ENCODE results near the gene NLGN3.

Gene NLGN3

DNA sequence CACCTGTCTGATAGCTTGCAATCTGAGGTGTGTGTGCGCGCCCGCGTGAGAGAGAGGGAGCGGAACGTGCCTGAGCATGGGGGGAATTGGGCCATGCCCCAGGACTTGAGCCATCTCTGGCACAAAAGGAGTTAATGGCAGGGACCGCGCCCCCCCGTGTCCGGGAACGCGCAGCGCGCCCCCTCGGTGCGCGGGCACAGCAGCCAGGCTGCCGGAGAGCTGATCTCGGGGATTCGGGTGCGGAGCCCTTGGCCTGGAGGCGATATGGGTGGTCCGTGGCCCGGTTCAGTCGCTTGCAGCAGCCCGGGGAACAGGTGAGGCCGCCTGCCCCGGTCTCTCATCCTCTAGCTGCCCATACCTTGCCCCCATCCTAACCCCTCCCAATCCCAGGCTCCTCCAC, at the start of gene NLGN3:
Gene NLGN3, plus strand, starts transcription at position 191 of the 400 bp plus-strand sequence. CDS start 2,909 bp downstream, outside the sequence.
- DNase-seq, result no peak

DNA sequence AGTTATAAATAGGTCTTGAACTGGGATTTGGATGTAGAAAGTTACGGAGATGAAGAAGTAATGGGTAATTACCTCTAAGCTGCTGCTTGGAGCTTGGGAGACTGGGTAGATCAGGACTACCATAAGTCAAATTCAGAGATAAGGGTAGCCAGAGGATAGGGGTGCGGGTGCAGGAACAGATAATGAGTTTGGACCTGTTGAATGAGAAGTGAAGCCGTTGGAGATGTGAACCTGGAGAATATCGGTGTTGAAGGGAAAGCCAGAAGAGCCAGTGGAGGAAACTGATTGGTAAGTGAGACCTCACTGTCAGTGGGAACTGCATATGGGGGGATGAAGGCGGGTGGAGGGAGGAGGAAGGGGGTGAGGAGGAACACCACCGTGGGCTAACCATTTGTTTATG, 49.6 kb upstream of the NLGN3 start:
- no peak for DNase-seq

DNA sequence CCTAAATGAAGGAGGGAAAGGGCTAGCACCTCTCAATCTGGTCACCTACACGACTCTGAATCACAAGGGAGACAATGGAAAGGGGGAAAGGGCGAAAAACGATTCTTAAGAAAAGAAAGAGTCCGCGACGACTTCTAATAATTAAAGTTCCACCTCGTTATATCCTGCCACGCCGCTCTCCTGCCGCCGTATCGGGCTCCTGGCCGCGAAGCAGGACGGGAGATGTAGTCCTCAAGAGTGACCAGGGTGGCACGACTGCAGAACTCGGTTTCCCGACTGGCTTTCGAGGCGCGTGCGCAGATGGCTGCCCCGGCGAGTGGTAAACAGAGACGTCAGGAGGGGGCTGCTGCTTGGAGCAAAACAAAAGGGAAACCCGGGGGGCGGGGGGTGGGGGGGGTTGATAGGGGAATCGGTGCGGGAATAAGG, 49.1 kb upstream of the NLGN3 start, which contains the start of gene FOXO4:
Gene FOXO4, plus strand, starts transcription at position 297 of the 426 bp plus-strand sequence. CDS start 678 bp downstream, outside the sequence.
- DNase-seq, result peak; percentile 73

DNA sequence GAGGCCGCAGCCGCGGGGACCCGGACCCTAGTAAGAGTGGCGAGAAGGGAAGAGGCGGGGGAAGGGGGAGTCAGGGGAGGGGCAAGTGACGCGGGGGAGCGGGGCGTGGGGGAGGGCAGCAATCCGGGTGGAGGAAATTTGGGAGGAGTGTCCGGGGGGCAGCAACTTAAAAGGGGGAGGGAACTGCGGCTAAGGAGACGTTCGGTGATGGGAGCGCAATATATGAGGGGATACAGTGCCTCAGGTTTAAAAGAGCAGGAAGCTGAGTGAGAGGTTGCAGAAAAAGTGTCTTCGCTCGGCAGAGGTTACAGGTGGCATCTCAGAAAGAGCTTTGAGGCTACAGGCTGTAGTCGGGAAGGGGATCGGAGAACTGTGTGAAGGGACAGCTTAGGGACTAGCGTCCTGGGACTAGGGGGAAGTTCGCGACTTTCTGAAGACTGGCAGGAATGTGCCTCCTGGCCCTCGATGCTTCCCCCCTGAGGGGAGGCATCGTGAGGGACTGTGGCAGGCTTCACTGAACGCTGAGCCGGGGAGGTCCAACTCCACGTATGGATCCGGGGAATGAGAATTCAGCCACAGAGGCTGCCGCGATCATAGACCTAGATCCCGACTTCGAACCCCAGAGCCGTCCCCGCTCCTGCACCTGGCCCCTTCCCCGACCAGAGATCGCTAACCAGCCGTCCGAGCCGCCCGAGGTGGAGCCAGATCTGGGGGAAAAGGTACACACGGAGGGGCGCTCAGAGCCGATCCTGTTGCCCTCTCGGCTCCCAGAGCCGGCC, 48.5 kb upstream of the NLGN3 start:
- peak; percentile 2 for DNase-seq

DNA sequence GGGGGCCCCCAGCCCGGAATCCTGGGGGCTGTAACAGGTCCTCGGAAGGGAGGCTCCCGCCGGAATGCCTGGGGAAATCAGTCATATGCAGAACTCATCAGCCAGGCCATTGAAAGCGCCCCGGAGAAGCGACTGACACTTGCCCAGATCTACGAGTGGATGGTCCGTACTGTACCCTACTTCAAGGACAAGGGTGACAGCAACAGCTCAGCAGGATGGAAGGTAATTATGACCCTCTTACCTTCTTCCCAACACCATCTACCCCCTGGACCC, 47.9 kb upstream of the NLGN3 start:
- no peak for DNase-seq

DNA sequence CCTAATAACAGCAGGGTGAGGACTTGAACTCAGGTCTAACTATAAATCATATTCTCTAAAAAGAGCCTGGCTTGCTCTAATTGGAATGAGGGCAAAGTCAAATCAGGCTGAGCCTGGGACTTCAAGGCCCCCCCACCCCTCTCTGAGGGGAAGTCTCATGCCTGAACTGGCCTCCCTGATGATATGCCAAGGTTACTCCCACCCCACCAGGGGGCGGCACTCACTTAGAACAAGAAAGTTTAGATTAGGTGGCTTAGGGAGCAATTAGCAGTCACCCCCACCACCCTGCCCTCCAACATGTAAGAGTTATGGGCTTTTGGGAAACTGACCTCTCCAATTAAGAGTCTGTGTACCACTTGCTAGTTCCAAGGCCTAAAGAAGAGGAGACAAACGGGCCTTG, 46.3 kb upstream of the NLGN3 start:
- peak; percentile 10 for DNase-seq

DNA sequence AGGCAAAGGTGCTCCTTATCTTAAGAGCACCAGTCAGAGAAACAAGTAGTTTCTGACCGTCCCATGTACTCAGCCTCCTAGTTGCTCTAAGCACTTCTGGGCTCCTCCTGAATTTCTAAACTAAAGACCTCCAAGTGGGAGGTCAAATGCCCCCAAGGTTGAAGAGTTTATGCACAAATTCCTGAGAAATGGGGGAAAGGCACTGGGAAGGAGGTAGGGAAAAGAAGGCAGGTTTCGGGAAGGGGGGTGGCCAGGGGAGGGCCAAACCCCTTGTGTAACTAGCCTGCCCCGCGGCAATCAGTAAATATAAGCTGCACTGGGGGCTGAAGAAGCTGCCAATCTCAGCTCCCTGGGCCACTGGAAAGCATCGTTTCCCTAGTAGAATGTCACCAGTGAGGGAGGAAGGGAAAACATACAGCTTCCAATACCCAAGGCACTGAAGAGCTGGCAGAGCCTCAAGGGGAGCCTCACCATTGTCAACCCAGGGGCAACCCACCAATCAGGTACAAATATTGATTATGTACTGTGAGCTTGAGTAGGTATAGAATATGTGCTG, 45.6 kb upstream of the NLGN3 start:
- DNase-seq, result no peak

DNA sequence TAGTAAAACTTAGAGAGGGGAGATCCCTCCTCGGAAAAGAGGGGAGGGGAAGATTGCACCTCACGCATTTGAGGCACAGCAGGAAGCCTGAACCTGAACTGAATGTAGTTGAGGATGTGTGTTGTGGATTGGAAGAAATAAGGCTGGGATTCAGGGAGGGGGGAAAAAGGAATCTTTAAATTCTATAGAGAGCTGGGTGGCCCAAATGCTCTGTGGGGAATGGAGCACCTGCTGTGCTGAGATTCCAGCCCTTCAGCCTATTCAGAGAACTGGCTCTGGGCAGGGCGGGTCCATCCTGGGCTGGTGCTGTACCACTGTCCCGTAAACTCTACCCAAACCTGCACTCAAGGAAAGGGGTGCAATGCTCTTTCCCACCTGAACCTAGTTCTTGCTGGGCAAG, 44.9 kb upstream of the NLGN3 start:
- no peak for DNase-seq

DNA sequence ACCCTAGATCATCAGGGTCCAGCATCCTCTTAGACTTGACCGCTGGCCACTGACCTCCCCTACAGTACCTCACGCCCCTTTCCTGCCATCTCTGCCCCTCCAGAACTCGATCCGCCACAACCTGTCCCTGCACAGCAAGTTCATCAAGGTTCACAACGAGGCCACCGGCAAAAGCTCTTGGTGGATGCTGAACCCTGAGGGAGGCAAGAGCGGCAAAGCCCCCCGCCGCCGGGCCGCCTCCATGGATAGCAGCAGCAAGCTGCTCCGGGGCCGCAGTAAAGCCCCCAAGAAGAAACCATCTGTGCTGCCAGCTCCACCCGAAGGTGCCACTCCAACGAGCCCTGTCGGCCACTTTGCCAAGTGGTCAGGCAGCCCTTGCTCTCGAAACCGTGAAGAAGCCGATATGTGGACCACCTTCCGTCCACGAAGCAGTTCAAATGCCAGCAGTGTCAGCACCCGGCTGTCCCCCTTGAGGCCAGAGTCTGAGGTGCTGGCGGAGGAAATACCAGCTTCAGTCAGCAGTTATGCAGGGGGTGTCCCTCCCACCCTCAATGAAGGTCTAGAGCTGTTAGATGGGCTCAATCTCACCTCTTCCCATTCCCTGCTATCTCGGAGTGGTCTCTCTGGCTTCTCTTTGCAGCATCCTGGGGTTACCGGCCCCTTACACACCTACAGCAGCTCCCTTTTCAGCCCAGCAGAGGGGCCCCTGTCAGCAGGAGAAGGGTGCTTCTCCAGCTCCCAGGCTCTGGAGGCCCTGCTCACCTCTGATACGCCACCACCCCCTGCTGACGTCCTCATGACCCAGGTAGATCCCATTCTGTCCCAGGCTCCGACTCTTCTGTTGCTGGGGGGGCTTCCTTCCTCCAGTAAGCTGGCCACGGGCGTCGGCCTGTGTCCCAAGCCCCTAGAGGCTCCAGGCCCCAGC, 43.8 kb upstream of the NLGN3 start:
- no peak for DNase-seq

DNA sequence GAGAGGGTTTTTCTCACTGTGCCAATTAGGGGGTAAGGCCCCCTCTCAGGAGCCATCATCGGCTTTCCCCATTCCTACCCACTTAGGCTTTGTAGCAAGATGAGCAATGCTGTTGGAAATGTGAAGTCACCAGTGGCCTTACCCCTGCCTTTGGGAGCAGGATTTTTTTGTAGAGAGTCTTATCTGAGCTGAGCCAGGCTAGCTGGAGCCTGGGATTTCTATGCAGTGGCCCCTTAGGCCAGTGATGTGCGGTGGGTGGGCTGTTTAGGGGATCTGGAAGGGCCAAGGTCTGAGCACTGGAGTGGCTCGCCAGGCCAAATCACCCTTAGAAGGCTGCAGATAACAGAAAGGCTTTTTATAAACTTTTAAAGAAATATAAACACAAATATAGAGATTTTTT, 42.3 kb upstream of the NLGN3 start:
- no peak for DNase-seq

DNA sequence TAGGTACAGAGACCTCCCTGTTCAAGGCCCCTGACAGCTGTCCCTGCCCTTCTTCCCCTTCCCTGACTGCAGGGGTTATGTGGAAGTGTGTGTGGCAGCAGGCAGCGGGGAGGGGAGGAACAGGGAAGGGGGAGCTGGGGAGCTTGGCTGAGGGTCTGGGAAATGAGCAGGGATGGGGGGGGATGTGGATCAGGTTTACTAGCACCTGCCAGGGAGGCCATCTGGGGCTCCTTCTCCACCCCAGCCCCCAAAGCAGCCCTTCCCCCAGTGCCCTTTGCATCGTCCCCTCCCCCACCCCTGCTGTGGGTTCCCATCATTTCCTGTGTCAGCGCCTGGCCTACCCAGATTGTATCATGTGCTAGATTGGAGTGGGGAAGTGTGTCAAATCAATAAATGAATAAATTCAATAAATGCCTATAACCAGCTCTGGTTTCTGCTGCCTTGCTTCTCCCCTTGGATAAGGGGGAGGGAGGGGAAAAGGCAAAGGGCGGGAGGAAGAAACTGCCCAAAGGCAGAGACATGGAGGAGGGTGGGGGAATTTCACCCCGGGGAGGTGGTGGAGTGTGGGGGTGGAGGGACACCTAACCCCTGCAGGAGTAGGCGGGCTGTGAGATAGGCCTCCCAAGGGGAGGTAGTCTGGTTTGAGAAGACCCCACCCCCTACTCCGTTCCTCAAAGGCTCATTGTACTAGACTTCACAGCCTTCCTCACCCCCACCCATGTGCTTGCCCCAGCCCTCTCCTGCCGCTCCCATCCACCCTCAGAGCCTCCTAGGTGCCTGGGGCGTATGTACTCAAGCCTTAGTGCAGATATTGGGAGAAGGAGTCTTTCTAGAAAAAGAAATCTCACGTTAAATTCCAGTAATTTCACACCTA, 41.3 kb upstream of the NLGN3 start:
- no peak for DNase-seq

DNA sequence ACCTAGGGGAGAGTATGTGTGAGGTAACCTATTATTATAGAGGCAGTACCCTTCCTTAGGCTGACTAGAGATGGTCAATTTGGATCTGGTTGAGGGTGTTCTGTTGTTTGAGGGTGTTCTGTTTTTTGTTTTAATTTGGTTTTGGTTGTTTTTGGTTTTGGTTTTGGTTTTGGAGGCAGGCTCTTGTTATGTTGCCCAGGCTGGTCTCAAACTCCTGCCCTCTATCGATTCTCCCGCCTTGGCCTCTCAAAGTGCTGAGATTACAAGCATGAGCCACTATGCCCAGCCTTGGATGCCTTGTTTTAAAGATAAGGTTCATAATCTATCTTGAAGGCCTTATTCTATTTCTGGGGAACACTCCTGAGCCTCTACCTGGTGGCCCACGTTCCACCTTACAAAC, 39.0 kb upstream of the NLGN3 start:
- no peak for DNase-seq

DNA sequence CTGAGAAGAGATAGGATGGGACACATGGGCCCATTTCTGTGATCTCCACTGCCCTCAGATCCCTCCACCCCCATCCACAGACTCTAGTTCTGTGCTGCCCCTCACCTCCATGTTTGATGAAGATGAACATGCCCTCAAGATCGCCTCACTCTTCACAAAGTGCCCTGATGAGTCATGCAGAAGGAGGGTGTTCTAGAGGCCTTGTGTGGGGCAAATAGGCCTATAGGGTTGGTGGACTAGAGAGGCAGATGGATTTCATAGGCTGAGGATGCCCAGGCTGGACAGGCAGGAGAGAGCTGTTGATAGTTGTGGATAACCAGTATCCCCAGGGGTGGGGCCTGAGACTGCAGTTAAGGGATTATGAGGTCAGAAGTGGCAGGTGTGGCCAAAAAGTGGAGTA, 38.2 kb upstream of the NLGN3 start, which contains the start of gene CXorf65:
Gene CXorf65, minus strand, starts transcription at position 314 of the 400 bp plus-strand sequence. Its CDS starts 184 bp downstream, at position 130.
- DNase-seq, result no peak

DNA sequence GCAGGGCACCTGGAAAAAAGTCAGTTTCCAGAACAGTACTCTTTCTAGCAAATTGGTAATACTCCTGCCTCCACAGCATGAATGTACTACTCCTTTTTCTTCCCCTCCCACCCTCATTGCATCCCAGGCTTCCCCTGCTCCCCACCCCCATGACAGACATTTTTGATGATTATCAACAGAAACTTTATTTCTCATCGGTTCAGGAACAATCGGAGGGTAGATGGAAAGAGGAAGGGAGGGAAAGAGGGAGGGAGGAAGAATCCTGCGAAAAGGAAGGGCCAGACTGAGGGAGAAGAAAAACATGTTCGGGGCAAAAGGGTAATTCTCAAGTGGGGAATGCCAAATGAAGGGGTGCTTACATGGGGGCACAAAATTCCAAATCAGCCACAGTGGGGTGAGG, 37.4 kb upstream of the NLGN3 start:
- no peak for DNase-seq

DNA sequence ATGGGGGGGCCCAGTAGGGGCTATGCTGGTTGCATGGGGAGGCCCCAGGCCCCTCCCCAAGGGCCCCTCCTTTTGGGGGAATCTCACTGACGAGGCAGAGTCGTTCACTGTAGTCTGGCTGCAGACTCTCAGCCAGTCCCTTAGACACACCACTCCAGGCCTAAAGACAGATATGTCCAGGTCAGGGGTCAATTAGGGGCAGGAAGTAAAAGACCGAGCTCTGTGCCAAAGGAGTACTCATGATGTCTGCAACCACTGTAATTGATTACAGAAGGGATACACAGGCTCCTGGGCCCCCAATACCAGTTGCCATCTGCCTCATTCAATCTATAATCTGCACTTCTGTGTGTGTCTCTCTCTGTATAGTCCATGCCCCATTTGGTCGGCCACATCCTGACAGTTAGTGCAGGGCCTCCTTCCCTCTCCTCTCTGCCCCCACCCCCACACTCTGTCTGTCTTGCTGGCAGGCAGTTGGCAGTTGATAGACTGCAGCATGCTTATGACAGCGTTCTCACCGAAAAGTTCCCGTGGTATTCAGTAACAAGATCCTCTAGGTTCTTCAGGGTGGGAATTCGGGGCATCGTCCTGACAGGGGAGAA, 36.8 kb upstream of the NLGN3 start:
- no peak for DNase-seq

DNA sequence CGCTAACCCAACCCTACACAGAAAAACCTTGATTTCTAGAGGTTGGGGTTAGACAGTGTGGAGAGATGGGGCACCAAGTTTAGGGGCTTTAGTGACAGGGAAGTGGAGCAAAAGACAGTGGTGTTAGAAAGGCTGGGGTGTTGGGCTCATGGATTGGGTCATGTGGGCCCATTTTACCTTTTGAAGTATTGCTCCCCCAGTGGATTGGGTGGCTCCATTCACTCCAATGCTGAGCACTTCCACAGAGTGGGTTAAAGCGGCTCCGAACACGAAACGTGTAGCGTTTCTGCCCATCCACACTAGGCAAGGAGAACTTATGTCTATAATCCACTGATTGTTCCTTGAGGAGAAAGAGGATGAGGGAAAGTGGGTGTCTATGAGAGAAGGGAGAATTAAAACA, 35.6 kb upstream of the NLGN3 start:
- DNase-seq, result no peak

DNA sequence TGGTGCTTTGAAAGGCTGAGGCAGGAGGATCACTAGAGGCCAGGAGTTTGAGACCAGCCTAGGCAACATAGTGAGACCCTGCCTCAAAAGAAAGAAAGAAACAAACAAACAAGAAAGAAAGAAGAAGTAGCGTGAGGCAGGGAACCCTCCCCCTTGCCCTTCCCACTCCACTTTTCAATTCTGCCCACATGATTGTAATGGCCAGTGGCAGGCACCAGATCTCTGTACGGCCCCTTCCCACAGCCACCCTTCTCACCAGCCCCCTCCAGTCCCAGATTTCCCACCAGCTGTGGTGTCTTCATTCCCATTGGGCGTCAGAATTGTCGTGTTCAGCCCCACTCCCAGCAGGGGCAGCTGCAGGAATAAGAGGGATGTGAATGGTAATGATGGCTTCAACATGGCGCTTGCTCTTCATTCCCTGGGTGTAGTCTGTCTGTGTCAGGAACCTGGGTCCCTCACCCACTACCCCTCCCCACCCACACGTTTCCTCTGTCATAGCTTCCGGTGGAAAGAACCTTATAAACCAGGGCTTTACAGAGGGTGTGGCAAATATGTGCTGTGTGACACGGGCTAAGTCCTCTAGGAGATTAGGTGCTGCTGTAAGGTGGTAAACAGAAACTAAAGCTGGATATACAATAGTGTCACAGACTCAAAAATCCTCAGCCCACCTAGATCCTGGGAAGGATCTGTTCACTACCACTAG, 33.3 kb upstream of the NLGN3 start, which contains the start of gene IL2RG:
Gene IL2RG, minus strand, starts transcription at position 437 of the 703 bp plus-strand sequence. Its CDS starts 38 bp downstream, at position 399.
- DNase-seq, result no peak

DNA sequence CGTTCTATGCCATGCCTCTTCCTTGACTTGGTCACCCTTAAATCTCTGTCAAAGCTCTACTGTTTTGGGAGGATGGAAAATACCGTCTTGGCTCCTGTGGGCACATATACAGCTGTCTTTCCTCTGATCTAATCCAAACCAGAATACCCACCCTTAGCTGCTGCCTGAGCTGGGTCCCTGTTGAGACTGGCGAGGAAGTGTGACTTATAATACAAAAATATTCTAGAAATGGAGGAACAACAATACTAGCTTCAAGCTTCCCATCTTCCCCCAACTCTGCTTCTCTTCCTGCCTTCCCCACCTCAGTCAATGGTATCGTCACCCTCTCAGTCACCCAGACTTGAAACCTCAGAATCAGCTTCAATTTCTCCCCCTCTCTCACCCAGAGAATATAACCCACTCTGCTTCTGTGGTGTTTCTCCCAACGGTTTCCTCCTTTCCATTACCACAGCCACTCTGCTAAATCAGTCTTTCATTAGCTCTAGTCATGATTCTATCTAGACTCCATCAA, 32.7 kb upstream of the NLGN3 start:
- DNase-seq, result no peak

DNA sequence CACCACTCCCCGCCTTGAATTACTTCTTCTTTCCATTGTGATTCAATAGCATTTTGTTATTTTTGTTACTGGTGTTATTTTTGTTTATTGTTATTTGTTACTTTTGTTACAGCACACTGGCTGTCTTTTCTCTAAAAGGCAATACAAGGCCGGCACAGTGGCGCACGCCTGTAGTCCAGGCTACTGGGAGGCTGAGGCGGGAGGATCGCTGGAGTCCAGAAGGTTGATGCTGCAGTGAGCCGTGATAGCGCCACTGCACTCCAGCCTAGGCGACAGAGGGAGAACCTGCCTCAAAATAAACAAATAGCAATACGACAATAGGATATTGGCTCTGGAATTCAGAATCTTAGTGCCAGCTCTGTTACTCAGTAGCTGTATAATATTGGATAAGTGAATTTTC, 27.3 kb upstream of the NLGN3 start:
- DNase-seq, result no peak

DNA sequence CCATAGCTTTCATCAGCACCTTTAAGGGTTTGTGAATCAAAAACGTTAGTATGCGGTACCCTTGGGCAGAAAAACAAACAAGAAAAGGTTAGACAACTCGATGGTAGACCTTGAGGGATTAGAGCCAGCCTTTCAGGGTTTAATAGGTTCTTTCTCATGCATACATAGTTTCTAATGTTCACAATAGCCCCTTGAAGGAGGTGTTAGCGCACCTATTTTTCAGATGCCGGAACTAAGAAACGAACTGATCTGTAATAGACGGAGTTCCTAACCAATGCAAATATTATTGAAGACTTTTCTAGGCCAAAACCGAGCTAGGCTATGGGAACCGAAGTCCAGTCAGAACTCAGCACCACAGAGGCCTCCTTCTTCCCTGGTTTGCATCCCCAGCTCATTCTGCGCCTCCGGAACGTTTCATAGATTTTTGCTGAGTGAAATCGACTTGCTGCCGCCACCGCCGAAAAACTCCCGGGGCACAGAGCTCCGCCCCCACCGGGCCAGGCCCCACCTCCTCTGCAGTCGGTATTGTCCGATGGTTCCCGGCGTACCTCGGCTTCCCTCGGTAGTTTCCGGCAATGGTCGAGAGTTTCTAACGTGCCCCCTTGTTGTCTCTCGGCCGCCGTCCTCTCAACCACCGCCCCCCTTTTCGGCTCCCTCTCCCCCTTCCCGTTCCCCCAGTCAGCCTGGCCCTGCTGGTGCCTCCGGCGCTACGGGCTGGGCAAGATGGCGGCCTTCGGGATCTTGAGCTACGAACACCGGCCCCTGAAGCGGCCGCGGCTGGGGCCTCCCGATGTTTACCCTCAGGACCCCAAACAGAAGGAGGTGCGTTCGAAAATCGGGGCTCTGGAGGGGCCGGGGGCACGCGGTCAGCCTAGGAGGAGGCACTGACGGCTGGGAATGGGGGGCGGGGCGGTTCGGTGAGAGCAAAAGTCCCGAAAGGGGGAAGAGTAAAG, 26.3 kb upstream of the NLGN3 start, which contains the start of gene MED12:
Gene MED12, plus strand, starts transcription at position 565 of the 953 bp plus-strand sequence. Its CDS starts 159 bp downstream, at position 724.
- DNase-seq, result peak; percentile 69

All from HCEC 1CT (cell line).